DND-41 (cell line): ENCODE measurements around the gene DGKB.

Source experiments
- ATAC-seq: fragments of 200-7000 bp; cut with Tn5 transposase; 3 replicates; pipeline ENCODE4 v1.9.1; 2021; ENCODE audit warnings: low read depth; ENCODE audit not compliant: insufficient read depth
- DNase-seq: peaks from one replicate; pipeline ENCODE4 v3.0.0-alpha.2; 2020
- H2AFZ ChIP-seq: 2 replicates; pipeline ENCODE4 v1.6.0; 2012; ENCODE audit warnings: low read depth, low read length
- H3K27ac ChIP-seq: 2 replicates; pipeline ENCODE4 v1.5.1; 2012; ENCODE audit warnings: low read length, inconsistent platforms
- H3K27me3 ChIP-seq: fragments of 200-600 bp; sonication (generic); 2 replicates; pipeline ENCODE4 v1.6.0; 2012; ENCODE audit warnings: low read length, mild to moderate bottlenecking, inconsistent platforms; ENCODE audit not compliant: insufficient read depth, poor library complexity
- H3K36me3 ChIP-seq: 2 replicates; pipeline ENCODE4 v1.5.1; 2012; ENCODE audit warnings: low read length, inconsistent platforms; ENCODE audit not compliant: insufficient read depth
- H3K4me1 ChIP-seq: 2 replicates; pipeline ENCODE4 v1.5.1; 2012; ENCODE audit warnings: mild to moderate bottlenecking, low read length; ENCODE audit not compliant: insufficient read depth
- H3K4me2 ChIP-seq: 2 replicates; pipeline ENCODE4 v1.6.0; 2012; ENCODE audit warnings: mild to moderate bottlenecking, moderate library complexity, low read length, inconsistent platforms; ENCODE audit not compliant: insufficient read depth
- H3K4me3 ChIP-seq, 2 experiments: fragments of 200-600 bp in 1 of 2; shearing (Covaris generic) in 1 of 2; 2 replicates each; pipeline ENCODE4 v1.5.1; 2012 to 2016; ENCODE audit warnings: inconsistent platforms in 2 of 2, low read length in 2 of 2, mild to moderate bottlenecking in 2 of 2, low read depth in 1 of 2, moderate library complexity in 1 of 2
- H3K79me2 ChIP-seq: 2 replicates; pipeline ENCODE4 v1.6.0; 2012; ENCODE audit warnings: low read length, inconsistent platforms; ENCODE audit not compliant: insufficient read depth
- H3K9ac ChIP-seq: 2 replicates; pipeline ENCODE4 v1.6.0; 2012; ENCODE audit warnings: low read depth, mild to moderate bottlenecking, inconsistent platforms, low read length, moderate library complexity
- H3K9me3 ChIP-seq: 2 replicates; pipeline ENCODE4 v1.5.1; 2012; ENCODE audit warnings: low read length, moderate library complexity, mild to moderate bottlenecking, inconsistent platforms; ENCODE audit not compliant: insufficient read depth, severe bottlenecking
- H4K20me1 ChIP-seq: 2 replicates; pipeline ENCODE4 v1.6.0; 2012; ENCODE audit warnings: low read length; ENCODE audit not compliant: insufficient read depth
- CTCF ChIP-seq: IDR thresholded peaks from 2 replicates; pipeline ENCODE4 v1.5.1; 2012; ENCODE audit warnings: borderline replicate concordance, low read length, moderate library complexity, mild to moderate bottlenecking; ENCODE audit not compliant: poor library complexity, severe bottlenecking; ENCODE audit errors: extremely low read depth
- EZH2 ChIP-seq: IDR thresholded peaks from 3 replicates; pipeline ENCODE4 v1.6.1; 2012; ENCODE audit warnings: borderline replicate concordance, low read depth, mild to moderate bottlenecking, moderate library complexity, low read length, inconsistent platforms; ENCODE audit not compliant: severe bottlenecking

Gene DGKB

GRCh38 chr7:14275356-14275755 lies 627.2 kb downstream of the DGKB start:
- Histone ChIP-seq H3K9ac (no peak overlapping the region), H2AFZ (no peak overlapping the region), H3K27ac (no peak overlapping the region), H3K4me3 (no peak overlapping the region), H3K4me1 (no peaks in the 10 kb centered on the region), H4K20me1 (no peaks in the 10 kb centered on the region), H3K79me2 (no peaks in the 10 kb centered on the region), H3K36me3 (no peaks in the 10 kb centered on the region), H3K9me3 (no peaks in the 10 kb centered on the region), H3K27me3 (no peaks in the 10 kb centered on the region), H3K4me2 (no peak overlapping the region)
- ATAC-seq, result no peak
- no peak for DNase-seq
- TF ChIP-seq CTCF, result no peak
- TF ChIP-seq EZH2, result no peak

- Histone ChIP-seq H4K20me1 (no peaks in the 10 kb centered on the region), H3K9ac (no peak overlapping the region), H3K4me3 (no peak overlapping the region), H3K36me3 (no peaks in the 10 kb centered on the region), H3K27ac (no peak overlapping the region), H3K9me3 (no peaks in the 10 kb centered on the region), H2AFZ (no peak overlapping the region), H3K4me1 (no peaks in the 10 kb centered on the region), H3K27me3 (no peaks in the 10 kb centered on the region), H3K79me2 (no peaks in the 10 kb centered on the region), H3K4me2 (no peak overlapping the region)
- TF ChIP-seq CTCF (no peak), EZH2 (no peak)
- DNase-seq (no peak), ATAC-seq (no peak)
Observed at GRCh38 chr7:14271441-14271840, 631.1 kb downstream of the DGKB start.

- Histone ChIP-seq H4K20me1 (no peaks in the 10 kb centered on the region), H3K4me1 (no peaks in the 10 kb centered on the region), H3K9me3 (no peaks in the 10 kb centered on the region), H3K36me3 (no peaks in the 10 kb centered on the region), H3K79me2 (no peaks in the 10 kb centered on the region), H3K27ac (no peak overlapping the region), H3K4me2 (no peak overlapping the region), H3K9ac (no peak overlapping the region), H2AFZ (no peak overlapping the region), H3K4me3 (no peak overlapping the region), H3K27me3 (no peaks in the 10 kb centered on the region)
- no peak for ATAC-seq
- TF ChIP-seq CTCF (no peak), EZH2 (no peak)
- no peak for DNase-seq
Observed at GRCh38 chr7:14270099-14270498, 632.5 kb downstream of the DGKB start.

GRCh38 chr7:14260011-14260410 lies 642.5 kb downstream of the DGKB start:
- ATAC-seq (no peak), DNase-seq (no peak)
- Histone ChIP-seq H3K4me3 (no peak overlapping the region), H3K9ac (no peak overlapping the region), H3K4me2 (no peak overlapping the region), H3K27ac (no peak overlapping the region), H3K27me3 (no peaks in the 10 kb centered on the region), H3K4me1 (no peaks in the 10 kb centered on the region), H3K79me2 (no peaks in the 10 kb centered on the region), H3K9me3 (no peaks in the 10 kb centered on the region), H3K36me3 (no peaks in the 10 kb centered on the region), H4K20me1 (no peaks in the 10 kb centered on the region), H2AFZ (no peak overlapping the region)
- TF ChIP-seq EZH2 (no peak), CTCF (no peak)
